Measurements from ENCODE around the gene STBD1.
"Not testable (repeated sequence)": the region's sequence is repeated elsewhere in the genome, so short reads cannot be mapped to it uniquely, and the experiment has no call there.

Gene STBD1

GRCh38 chr4:76325072-76325471 lies 18.5 kb downstream of the STBD1 start:
- no peak for DNase-seq (ENCODE audit: low read depth)

GRCh38 chr4:76326515-76326914 lies 20.0 kb downstream of the STBD1 start:
- no peak for DNase-seq (ENCODE audit: low read depth)

- no peak for DNase-seq (ENCODE audit: low read depth)
These were observed 28.4 kb downstream of the STBD1 start for GRCh38 chr4:76334885-76335284.

GRCh38 chr4:76339364-76339763 lies 32.8 kb downstream of the STBD1 start:
- DNase-seq (ENCODE audit: low read depth) = no peak

GRCh38 chr4:76341063-76341462 lies 34.5 kb downstream of the STBD1 start:
- DNase-seq (ENCODE audit: low read depth) = no peak

GRCh38 chr4:76342191-76342590 lies 35.7 kb downstream of the STBD1 start:
- DNase-seq (ENCODE audit: low read depth) = no peak

- DNase-seq (ENCODE audit: low read depth) = no peak
These were observed 36.3 kb downstream of the STBD1 start for GRCh38 chr4:76342803-76343202.

- DNase-seq (ENCODE audit: low read depth) = no peak
These were observed 48.3 kb downstream of the STBD1 start for GRCh38 chr4:76354517-76355473.

- DNase-seq (ENCODE audit: low read depth) = no peak
These were observed 51.4 kb downstream of the STBD1 start for GRCh38 chr4:76357981-76358380.

- DNase-seq (ENCODE audit: low read depth) = not testable (repeated sequence)
These were observed 53.4 kb downstream of the STBD1 start for GRCh38 chr4:76359881-76360466.

Measured in stimulated activated CD4-positive, alpha-beta T cell treated with anti-CD3 and anti-CD28 coated beads, Interleukin-2, amount 100 ng/mL, for 4 hours (primary cell).